HG02588 (cell line): ENCODE measurements around the gene HES1.

Source experiments
- ATAC-seq: cut with Tn5 transposase; IDR thresholded peaks from one replicate; pipeline ENCODE4 v1.9.1; 2021; ENCODE audit warnings: mild to moderate bottlenecking, moderate library complexity; ENCODE audit not compliant: unreplicated experiment

HES1 gene

DNA sequence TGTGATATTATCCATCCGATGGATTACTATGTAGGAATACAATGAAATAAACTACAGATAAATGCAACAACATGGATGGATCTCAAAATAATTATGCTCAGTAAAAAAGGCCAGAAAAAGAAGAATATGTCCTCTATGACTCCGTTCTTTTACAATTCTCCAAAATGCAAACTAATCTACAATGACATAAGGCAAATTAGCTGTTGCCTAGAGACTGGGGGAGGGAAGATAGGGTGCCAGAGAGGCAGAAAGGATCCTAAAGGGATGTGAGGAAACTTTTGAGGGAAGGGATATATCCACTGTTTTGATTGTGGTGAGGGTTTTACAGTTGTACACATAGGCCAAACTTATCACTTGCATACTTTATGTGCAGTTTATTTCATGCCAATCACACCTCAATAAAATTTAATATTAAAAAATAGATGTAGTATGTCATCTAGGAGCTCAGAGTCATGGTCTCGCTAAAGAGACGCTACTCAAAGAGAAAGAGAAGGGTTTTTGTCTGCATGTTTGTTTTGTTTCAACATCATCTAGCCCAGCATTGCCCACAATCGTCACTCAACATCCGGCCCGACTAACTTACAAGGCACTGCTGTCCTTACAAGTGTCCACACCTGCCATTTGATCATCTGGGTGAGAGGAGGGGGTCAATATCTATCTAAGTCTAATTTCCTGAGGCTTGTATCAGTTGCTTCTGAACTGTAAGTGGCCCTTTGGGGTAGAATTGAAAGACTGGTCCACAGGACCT, 29.5 kb downstream of the HES1 start:
- no peak for ATAC-seq

DNA sequence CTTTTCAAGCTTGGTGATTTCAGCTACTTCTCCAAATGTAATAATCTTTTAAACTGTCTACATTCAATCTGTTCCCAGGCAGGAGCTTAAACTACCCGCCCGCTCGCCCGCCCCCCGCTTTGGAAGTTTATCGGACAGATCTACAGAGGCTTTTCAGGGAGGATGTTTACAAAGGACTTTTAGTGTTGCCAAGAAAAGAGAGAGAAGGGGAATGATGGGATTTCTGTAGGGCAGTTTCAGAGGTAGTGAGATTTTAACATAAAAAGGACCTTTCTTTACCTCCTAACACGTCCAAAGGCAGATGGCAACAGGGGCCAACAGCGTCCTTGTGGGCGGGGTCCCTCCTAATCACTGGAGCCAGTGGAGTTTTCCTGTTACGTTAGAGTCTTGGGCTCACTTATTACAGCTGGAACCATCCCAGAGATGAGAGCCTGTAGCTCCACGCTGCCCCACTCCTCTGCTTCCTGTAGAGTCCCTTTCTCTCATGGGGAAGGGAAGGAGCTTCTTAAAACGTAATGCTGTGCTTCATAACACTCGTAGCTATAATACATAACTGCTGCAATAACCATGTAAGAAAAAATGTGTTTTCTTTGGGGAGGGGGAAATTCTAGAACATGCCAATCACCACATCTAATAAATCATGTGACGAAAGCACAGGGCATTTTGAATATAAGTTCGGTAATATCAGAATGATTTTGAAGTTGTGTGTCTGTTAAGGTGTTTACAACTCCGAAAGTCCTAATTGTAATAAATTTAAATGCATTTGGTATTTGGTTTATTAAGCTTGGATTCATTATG, 30.9 kb downstream of the HES1 start:
- ATAC-seq, result no peak

DNA sequence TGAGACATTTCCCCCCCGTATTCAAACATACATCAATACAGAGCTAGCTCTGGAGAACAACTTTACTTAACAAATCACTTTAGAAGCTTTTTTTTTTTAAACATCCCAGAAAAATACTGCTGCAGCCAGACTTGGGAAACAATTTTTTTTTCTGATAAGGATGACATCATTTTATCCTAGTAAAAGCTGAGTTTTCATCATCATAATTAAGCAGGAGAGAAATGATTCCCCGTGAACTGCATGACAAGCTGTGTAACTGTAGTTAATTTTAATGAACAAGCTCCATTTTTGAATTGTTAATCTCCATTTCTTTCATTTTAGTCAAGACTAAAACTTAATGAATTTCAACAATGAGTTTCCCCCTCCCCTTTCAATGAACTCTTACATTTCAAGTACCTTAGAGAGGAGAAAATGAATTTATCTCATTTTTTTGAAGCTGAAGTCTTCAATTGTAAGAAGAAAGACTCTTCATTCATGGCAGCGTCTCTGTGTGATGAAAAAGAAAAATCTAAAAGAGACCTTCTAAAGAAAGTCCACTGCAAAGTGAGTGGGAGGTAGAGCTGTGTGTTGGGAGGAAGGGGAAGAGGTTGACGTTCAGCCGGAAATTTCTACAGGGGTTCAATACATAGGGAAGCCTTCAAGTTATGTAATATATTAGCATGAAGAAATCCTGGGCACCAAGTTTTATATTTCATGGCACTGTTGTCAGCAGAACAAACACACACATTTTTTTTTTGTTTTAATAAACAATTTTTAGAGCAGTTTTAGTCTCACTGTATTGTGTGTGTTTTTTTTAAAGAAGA, 31.7 kb downstream of the HES1 start:
- no peak for ATAC-seq

DNA sequence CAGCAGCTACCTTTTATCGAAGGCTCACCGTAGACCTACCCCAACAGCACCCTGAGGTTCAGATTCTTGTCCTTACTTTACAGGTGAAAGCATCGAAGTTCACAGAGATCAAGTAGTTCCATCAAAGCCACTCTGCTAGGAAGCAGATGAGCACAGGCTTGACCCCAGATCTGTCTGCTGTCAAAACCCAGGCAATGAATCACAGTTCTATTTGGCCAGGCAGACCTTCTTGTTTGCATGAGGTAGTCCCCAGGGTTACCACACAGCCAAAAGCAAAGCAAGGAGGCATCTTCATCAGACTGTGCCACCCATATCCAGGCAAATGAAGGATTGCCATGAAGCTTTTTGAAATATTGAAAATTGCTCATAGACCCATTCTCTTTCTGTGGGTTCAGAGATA, 33.0 kb downstream of the HES1 start:
- no peak for ATAC-seq

DNA sequence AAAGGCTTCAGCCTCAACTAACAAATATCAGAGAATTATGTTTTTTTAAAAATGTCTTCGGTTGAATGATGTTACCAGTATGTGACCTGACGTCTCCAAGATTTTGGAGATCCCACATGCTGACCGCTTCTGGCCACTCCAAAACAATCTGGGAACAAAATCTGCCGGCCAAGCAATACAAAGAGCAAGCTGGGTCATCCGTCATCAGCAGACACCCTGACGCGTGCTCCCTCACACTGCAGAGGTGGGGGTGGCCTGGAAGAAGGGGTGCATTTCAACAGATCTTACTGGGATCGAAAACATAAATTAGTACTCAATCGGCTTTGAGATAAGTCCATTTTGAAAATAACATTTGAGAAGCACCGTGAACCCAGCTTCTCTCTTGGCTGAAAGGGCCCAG, 33.6 kb downstream of the HES1 start:
- ATAC-seq, result no peak

DNA sequence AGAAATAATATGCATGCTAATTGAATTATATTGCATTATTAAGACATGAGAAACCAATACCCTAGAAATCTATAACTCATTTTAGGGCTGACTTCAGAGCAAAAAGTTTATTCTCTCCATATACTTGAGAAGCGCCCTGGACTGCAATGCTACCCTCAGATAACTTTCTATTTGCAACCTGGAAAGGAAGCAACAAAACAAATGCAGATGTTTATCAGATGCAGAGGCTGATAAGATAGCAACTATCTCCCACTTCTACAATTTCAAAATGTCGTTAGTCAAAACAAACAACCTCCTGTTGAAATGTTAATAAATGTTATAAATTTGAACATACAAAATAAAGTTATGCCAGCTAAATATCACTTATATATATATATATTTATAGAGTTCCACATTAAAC, 34.8 kb downstream of the HES1 start:
- no peak for ATAC-seq

DNA sequence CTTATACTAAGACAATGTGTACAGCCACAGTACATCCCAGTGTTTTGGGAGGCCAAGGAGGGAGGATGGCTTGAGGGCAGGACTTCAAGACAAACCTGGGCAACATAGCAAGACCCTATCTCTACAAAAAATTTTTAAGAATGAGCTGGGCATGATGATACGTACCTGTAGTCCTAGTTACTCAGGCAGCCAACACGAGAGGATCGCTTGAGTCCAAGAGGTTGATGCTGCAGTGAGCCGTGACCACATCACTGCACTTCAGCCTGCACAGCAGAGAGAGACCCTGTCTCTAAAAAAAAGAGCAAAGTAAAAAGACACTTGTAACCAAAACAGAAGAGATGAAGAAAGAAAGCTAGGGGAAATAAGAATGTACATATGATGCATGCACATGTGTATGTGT, 38.5 kb downstream of the HES1 start:
- no peak for ATAC-seq

DNA sequence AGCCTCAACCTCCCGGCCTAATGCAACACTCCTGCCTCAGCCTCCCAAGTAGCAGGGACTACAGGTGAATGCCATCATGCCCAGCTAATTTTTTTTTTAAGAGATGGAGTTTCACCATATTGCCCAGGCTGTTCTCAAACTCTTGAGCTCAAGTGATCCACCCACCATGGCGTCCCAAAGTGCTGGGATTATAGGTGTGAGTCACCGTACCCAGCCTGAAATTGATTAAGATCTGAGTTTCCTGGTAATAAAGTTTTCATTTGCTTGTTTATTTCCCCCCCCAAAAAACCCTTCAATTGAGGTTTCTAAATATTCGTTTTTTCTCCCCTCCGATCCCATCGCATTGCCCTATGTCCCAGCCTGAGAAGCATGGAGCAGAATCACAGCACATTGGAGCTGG, 39.0 kb downstream of the HES1 start:
- no peak for ATAC-seq

DNA sequence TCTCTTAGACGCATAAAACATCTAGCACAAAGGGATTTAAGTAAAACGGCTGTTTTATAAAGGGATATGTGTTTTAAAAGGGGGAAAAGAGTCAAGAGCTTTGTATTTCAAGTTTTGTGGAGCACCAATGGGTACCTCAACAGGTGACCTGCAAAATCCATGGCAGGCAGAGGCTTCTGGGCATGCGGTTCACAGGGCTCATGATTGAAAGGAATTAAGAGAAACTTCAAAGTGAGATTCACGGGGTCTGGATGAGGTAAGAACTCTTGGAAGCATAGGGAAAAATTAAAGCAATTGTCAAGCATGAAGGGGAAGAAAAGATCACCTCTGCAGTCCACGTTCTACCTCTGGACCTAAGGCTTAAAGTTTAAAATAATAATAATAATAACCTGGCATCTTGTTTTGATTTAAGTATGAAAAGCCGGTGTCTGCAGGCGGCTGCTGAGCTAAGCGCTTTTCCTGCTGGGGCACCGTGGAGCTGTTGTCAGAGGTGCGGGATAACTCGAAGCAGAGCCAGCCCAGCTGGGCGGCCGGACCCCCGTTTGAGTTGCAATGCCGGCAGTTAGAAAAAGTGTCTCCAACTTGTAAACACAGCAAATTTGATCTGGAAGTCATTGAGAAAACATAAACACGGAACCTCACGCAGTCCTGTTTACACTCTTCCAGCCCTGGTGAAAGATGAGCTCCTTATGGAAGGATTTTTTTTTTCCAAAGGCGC, 40.5 kb downstream of the HES1 start:
- no peak for ATAC-seq

DNA sequence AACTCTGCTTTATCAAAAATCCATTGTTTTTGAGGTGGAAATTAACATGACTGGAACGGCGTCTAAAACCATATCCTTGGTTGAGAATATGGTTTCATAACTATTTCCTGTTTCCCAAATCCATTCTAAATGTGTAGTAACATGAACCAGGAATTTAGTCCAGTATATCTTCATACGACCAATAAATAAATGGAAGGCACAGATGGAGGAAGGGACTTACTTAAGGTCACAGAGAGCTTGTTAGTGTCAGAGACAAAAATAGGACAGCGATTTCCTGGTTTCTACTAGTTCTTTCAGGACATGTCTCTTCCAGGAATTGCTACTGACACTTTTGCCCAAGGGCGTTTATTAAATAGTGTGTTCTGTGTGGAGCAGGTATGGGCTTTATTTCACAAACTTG, 41.2 kb downstream of the HES1 start:
- no peak for ATAC-seq

DNA sequence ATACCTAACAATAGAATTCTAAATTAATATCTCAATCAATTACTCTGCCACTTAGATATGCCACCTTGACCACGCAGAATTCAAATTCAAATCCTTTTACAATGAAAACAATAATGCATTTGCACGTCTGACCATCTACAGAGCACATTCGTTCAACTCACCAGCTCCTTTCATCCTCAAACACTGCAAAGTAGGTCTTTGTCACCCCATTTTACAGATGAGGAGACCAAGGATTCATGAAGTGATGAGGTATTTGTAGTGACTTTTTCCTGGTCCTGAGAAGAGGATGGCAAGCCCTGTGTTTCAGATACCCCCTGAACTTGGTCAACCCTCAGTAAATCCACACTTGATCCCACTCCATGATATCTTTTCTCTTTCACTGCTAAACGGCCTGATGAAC, 42.2 kb downstream of the HES1 start:
- no peak for ATAC-seq

DNA sequence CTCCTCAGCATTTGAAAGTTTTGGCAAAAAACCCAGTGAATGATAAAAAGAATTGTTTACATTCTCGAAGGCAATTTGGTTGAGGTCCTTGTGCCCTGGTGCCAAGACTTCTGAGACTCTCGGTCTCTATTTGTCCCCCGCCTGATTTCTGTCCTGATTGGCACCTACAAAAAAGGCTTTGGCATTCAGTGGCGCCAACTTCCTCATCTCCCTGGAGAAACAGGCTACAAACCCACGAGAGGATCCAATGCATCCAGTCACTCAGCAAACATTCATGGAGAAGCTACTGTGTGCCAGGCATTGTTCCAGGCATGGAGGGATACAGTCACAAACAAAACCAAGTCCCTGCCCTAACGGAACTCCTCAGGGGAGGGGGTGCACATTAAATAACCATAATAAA, 42.7 kb downstream of the HES1 start:
- ATAC-seq, result no peak

DNA sequence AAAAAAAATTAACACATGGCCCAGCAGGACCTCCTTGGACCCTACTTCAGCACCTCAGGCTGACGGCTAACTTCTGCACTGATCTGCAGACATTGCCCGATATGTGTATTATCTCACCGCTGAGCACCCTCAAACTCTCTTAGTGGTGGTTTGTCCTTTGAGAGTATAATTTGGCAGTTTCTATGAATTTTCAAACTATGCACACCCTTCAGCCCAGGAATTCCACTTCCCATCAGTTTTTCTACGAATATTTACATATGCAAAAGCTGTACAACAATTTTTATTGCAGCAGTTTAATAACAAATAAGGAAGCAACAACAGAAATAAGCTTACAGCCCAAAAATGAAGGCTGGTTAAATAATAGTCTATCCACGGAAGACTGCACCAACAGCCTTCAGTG, 44.6 kb downstream of the HES1 start:
- no peak for ATAC-seq

DNA sequence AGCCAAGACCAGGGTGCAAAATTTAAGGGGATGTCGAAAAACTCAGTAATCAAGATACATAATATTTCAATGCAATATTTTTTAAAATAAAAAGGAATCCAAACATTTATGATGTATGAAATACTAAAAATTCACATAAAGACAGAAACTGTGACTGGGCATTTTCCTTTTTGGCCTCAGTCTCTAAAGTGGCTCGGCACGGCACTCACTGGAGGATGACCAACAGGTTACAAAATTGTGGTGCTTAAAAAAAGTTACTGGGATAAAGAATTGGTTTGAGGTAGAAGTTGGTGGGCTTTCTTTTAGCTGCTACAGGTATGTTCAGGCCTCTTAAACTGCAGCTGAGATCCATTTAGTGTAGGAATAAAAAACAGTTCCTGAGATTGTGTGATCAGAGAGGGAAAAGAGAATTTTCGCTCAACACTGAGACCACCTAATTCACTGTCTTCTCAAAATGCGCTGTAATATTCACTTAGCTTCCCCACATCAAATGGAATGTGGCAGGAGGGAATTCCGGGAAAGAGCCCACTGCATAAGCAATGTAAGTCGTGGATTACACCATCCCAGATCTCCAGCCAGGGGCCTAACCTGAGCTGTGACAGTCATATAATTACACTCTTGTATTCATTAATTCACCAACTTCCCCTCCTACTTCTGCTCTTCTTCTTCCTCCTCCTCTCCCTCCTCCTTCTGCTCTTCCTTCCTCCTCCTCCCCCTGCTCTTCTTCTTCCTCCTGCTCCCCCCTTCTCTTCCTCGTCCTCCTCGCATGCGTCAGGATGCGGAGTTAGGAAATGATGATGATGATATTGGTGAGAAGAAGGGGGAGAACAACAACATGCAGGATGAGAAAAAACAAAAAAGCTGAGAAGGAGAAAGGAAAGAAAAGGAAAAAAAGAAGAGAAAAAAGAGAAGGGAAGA, 45.9 kb downstream of the HES1 start:
- ATAC-seq, result no peak

DNA sequence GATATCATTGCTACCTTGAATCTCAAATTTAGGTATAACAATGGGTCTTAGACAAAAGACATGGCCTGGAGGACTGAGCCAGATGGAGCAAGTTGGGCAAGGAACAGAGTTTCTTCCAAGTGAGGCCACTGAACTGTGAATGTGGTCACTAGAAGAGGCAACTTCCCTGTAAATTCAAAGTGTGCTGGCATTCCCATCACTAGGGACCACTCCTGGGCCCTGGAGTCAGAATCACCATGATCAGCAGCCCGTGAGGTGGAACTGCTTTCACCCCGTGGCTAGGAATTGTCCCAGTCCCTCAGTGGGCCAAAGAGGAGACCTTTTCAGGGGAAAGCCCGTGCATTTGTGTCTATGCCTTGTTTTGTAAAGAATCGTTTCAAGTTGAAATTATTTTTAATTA, 47.3 kb downstream of the HES1 start:
- no peak for ATAC-seq

DNA sequence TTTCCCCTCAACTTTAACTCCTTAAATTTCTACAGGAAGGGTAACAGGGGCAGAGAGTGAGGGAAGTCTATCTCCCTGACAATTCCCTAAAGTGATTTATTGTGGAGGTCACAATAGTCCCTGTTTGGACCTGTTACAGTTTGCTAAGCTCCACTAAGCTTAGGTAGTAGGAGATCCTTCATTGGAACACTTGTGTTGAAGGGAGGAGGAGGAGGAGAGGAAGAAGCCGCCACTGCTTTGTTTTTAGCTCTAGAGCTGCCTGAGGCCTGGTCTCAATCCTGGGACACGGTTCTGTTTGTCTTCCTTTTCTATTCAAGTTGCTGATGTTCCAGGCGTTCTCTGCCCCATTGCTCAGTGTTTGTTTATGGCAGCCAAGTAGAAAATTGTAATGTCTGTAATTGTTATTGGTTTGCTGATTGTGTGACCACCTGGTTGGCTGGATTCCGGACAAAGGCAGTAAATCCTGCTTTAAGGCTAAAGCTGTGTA, 48.4 kb downstream of the HES1 start:
- ATAC-seq, result no peak

DNA sequence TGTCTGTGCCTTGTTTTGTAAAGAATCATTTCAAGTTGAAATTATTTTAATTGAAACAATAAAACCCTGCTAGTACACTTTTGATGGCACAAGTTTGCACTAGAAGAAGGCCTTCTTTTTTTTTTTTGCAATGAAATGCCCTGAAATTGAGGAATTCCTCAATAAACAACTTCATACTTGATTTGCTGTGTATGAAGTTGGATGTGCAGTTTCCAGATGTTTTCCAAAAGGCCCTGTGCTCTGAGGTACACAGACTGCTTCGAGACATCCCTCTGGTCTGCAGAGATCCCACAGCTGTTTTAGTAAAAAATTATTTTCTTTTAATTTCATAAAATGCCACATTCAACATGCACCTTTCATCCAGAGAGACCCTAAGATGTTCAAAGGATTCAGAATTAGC, 48.9 kb downstream of the HES1 start:
- no peak for ATAC-seq

DNA sequence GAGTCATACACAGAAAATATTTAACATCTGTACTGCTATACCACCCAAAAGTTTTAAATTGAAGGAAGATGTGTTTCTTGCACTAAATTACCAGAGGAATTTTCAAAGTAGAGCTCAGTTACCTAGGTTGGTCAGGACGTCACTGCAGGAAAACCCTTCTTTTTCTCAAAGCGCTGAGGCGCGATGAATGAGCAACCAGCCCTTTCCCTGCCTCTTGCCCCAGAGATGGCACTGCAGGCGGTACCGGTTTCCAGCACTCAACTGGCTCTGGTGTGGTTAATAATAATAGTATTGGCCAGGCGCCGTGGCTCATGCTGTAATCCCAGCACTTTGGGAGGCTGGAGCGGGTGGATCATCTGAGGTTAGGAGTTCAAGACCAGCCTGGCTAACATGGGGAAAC, 49.3 kb downstream of the HES1 start:
- no peak for ATAC-seq

DNA sequence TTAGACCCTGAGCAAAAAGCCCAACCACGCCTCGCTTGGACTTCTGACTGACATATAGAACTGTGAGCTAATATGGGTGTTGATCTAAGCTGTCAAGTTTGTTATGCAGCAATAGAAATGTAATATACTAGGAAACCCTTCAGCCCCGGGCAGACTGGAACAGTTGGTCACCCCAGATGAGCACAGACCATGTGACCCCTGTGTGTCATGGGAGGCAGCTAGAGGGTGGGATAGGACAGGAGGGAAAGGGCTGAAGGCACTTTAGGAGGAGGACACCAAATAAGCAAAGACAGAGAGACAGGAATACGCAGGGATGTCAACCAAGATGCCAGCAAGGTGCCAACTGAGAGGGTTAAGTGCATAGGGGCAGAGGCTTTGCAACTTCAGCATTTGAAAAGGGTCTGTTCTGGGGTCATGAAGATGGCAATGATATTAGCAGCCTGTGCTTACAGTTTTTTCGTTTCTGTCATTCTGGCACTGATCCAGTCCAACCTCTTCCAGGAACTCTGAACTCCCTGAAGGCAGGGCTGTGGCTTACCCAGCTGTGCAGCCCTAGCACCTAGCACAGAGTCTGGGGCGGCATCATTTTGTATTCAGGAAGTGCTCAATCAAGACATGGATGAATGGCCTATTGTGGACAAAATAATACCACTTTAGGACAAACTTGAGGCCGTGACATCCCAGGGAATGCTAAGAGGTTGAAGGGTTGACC, 51.4 kb downstream of the HES1 start:
- no peak for ATAC-seq
